ENCODE measurements around the gene RNF215. TPM values are rescaled to one million over a fixed set of nuclear protein-coding genes. Genes with fewer than 3 reads are reported as not detected.
A peak's percentile ranks its signal among the peaks of the same experiment; 100 is the strongest.

The RNF215 gene
- total and polyA plus RNA-seq, 2 of the 13 experiments (the other 11 are each of a cell fraction or from before 2014, with no cell fraction given): 5.3 to 6.1 TPM

- TF ChIP-seq MTERF4 (CRISPR knock-in tag; IDR thresholded peaks at IDR 0.05) (no peak), DRAP1 (CRISPR knock-in tag; IDR thresholded peaks at IDR 0.05) (no peak), RFX3 (CRISPR knock-in tag; IDR thresholded peaks at IDR 0.05) (no peak), NONO (IDR thresholded peaks at IDR 0.05) (no peak), NONO (CRISPR knock-in tag; conservative IDR thresholded peaks at IDR 0.05) (0 out of 2 replicates have a peak, but pooled peaks have one; percentile 23), ZNF784 (CRISPR knock-in tag; IDR thresholded peaks at IDR 0.05; ENCODE audit: borderline replicate concordance) (no peak), FOXO1 (CRISPR knock-in tag; IDR thresholded peaks at IDR 0.05) (no peak), SNAPC2 (CRISPR knock-in tag; IDR thresholded peaks at IDR 0.05) (no peak), MAF1 (CRISPR knock-in tag; IDR thresholded peaks at IDR 0.05; ENCODE audit: borderline replicate concordance) (no peak), THAP9 (CRISPR knock-in tag; IDR thresholded peaks at IDR 0.05; ENCODE audit: borderline replicate concordance) (no peak), TFDP1 (CRISPR knock-in tag; IDR thresholded peaks at IDR 0.05; ENCODE audit: borderline replicate concordance) (no peak), KDM5B (CRISPR knock-in tag; IDR thresholded peaks at IDR 0.05; ENCODE audit: borderline replicate concordance) (no peak), SRF (IDR thresholded peaks at IDR 0.05; ENCODE audit: low read depth, low read length) (no peak), ZNF292 (CRISPR knock-in tag; IDR thresholded peaks at IDR 0.05; ENCODE audit: borderline replicate concordance, low read depth) (no peak), CEBPZ (IDR thresholded peaks at IDR 0.05; ENCODE audit: low read length) (no peak), STAG1 (CRISPR knock-in tag; IDR thresholded peaks at IDR 0.05) (no peak)
Measured at GRCh38 chr22:30397656-30398635, 10.7 kb upstream of the RNF215 start (continued).
